Thyroid gland (tissue), 4 donors: ENCODE measurements around the gene PRM3. TPM values are rescaled to one million over a fixed set of nuclear protein-coding genes. Genes with fewer than 3 reads are reported as not detected.

Experiments
- DNase-seq, 2 donors: peaks; one replicate each; pipeline ENCODE4 v3.0.0-alpha.2; 2019
- H3K27ac ChIP-seq, 3 donors: fragments of 200-600 bp; sonication (generic); 1 replicate in 2 of 3; 2 replicates in 1 of 3; pipeline ENCODE4 v1.5.1; 2016 to 2019; ENCODE audit warnings: mild to moderate bottlenecking in 1 of 3, moderate library complexity in 1 of 3
- H3K27me3 ChIP-seq: fragments of 200-600 bp; sonication (generic); one replicate; pipeline ENCODE4 v1.5.1; 2019
- H3K36me3 ChIP-seq, 2 donors: fragments of 200-600 bp; sonication (generic); one replicate each; pipeline ENCODE4 v1.5.1; 2016 to 2019
- H3K4me1 ChIP-seq, 2 donors: fragments of 200-600 bp; sonication (generic); one replicate each; pipeline ENCODE4 v1.5.1; 2017 to 2019
- H3K4me3 ChIP-seq, 3 donors: fragments of 200-600 bp; sonication (generic); replicated peaks in 1 of 3; 1 replicate in 2 of 3; 2 replicates in 1 of 3; pipeline ENCODE4 v1.5.1; 2016; ENCODE audit warnings: mild to moderate bottlenecking in 1 of 3
- H3K9me3 ChIP-seq: fragments of 200-600 bp; sonication (generic); one replicate; pipeline ENCODE4 v1.5.1; 2017
- POLR2A ChIP-seq, 2 donors: fragments of 450-650 bp; IDR thresholded peaks; one replicate each; pipeline ENCODE4 v1.6.1; 2017; ENCODE audit warnings: antibody characterized with exemption in 2 of 2, mild to moderate bottlenecking in 2 of 2, moderate library complexity in 1 of 2
- WGBS, 2 donors: methylation state at CpG; one replicate each; pipeline ENCODE4 v1.1.5; 2017; 5-methylcytosine and 5-hydroxymethylcytosine counted together
- intact Hi-C: fragments of 100-400 bp; cut with DNase I; formaldehyde crosslinking; loops from one replicate; pipeline ENCODE4 v1.15.1; 2023
- total RNA-seq, 4 donors: library from RNA; depleted of rRNA; stranded (reverse); fragments of >200 nt; gene quantifications; one replicate each; pipeline ENCODE4 v1.2.3, GENCODE V29; 2016
- TF ChIP-seq, protein P1 (sequence below), 6 experiments: fragments of 200-600 bp in 3 of 6; fragments of 450-650 bp in 3 of 6; sonication (generic) in 3 of 6; IDR thresholded peaks; one replicate each; pipeline ENCODE4 v1.5.1; 2016 to 2019; ENCODE audit warnings: antibody characterized with exemption in 6 of 6, mild to moderate bottlenecking in 2 of 6, inconsistent platforms in 1 of 6, moderate library complexity in 1 of 6

The PRM3 gene
- total RNA-seq, 4 donors from 2014 or later = not detected

DNA sequence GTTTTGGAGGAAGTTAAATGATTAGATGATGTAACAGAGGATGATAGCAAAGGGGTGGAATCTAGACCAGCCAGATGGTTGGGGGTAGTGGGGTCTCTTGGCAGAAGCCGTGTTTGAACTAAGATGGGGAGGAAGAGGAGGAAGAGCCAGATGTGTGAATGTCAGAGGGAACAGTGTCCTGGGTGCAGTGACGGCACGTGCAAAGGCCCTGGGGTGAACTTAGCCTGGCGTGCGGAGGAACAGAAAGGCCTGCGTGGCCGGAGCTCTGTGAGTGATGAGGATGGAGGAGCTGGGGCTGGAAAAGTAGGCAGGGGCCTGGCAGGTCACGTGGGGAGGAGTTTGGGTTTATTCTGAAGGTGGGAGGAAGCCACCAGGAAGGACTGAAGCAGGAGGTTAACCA lies 45.4 kb upstream of the PRM3 start:
- Histone ChIP-seq H3K9me3 (no peaks in the 10 kb centered on the region), H3K4me3 (no peak overlapping the region), H3K36me3 (no peaks in the 10 kb centered on the region), H3K4me1 (peaks cover 4 to 18% of the 10 kb centered on the region in 2 donors), H3K27me3 (no peaks in the 10 kb centered on the region), H3K27ac (no peak overlapping the region)
- intact Hi-C loops = no loop called here
- 93 to 96% methylated on average over 8 of the region's 8 CpGs for WGBS, 2 donors
- no peak for TF ChIP-seq POLR2A (IDR thresholded peaks at IDR 0.05)
- TF ChIP-seq, protein P1, sequence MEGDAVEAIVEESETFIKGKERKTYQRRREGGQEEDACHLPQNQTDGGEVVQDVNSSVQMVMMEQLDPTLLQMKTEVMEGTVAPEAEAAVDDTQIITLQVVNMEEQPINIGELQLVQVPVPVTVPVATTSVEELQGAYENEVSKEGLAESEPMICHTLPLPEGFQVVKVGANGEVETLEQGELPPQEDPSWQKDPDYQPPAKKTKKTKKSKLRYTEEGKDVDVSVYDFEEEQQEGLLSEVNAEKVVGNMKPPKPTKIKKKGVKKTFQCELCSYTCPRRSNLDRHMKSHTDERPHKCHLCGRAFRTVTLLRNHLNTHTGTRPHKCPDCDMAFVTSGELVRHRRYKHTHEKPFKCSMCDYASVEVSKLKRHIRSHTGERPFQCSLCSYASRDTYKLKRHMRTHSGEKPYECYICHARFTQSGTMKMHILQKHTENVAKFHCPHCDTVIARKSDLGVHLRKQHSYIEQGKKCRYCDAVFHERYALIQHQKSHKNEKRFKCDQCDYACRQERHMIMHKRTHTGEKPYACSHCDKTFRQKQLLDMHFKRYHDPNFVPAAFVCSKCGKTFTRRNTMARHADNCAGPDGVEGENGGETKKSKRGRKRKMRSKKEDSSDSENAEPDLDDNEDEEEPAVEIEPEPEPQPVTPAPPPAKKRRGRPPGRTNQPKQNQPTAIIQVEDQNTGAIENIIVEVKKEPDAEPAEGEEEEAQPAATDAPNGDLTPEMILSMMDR (IDR thresholded peaks at IDR 0.05) = no peak
- no peak for DNase-seq

DNA sequence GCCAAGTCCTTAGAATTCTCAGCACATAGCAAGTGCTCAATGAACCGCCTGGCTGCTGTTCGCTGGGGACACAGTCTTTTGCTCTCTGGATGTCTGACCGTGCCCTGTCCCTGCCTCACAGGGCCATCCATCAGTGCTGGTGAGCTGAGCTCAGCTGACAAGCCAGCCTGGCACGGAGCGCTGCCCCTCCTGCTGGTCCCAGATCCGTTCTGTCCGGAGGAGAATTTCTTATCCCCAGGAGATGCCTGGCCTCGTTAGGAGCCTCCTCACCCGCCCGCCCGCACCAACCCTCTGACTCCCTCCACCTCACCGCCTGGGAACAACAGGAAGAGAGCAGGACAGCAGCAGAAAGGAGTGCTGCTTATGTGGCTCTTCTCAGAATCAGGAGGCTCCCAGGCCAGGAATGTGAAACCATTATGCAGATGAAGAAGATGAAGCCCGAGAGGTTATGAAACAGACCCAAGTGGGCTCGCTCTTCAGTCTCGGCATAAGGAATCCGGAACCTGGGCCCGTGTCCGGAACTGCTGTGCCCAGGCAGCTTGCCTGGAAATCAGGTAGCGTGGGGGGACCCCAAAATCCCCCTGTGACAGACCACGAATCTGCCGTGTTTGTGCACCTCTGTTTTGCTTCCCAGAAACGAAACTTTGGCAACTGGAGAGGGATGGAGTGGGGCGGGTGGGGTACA lies 43.0 kb upstream of the PRM3 start:
- Histone ChIP-seq H3K27ac (peak overlapping the region in 1 of 3 donors; percentile 58), H3K4me3 (no peak overlapping the region), H3K9me3 (no peaks in the 10 kb centered on the region), H3K36me3 (no peaks in the 10 kb centered on the region), H3K4me1 (peaks cover 8 to 35% of the 10 kb centered on the region in 2 donors), H3K27me3 (no peaks in the 10 kb centered on the region)
- TF ChIP-seq, protein P1 (IDR thresholded peaks at IDR 0.05) = no peak
- no peak for TF ChIP-seq POLR2A (IDR thresholded peaks at IDR 0.05)
- DNase-seq = peak; percentile 34 to 42
- 88% methylated on average over 11 to 19 of the region's 23 CpGs for WGBS, 2 donors
- intact Hi-C loops = no loop called here

DNA sequence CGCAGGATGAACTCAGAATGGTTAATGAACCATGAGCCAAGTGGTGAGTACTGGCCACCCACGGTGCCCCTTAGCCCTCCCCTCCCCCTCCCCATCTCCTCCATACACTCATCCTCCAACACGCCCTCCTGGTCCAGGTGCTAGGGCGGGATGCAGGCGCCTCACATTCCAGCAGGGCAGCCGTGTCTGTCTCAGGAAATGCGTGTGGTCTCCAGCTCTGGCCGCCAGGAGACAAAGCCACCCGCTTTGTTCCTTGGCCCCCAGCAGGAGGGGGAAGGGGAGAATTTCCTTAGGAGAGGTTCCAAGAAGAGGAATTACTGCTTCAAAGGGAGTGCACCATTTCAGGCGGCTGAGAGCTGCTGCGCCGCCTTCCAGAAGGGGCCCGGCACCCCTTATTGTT lies 42.1 kb upstream of the PRM3 start:
- TF ChIP-seq, protein P1 (IDR thresholded peaks at IDR 0.05) = peak in 5 of 6 experiments; percentile 23 to 57 (median 46)
- TF ChIP-seq POLR2A (IDR thresholded peaks at IDR 0.05) = no peak
- WGBS, 2 donors = 21 to 31% methylated on average over 2 to 13 of the region's 13 CpGs

DNA sequence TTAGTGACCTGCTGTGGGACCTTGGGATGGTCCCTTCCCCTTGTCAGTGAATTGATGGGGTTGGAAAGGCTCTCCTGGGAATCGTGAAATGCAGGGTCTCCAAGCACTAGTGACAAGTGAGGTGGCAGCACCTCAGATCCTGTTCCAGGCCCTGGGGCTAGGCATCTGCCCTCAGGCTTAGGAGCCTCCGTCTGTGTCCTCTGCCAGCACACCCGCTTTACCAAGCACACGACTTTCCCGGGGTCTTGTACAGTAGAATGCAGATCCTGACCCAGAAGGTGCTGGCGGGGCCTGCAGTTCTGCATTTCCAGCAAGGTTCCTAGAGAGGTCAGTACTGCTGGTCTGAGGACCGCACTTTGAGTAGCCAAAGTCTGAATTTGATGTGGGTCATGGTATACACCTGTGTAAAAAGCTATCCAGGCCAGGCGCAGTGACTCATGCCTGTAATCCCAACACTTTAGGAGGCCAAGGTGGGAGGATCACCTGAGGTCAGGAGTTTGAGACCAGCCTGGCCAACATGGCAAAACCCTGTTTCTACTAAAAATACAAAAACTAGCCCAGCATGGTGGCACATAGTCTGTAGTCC lies 41.0 kb upstream of the PRM3 start:
- DNase-seq = no peak
- no peaks in the 10 kb centered on the region for H3K9me3 ChIP-seq
- no peaks in the 10 kb centered on the region for H3K27me3 ChIP-seq
- WGBS, 2 donors = 89 to 92% methylated on average over 6 to 7 of the region's 8 CpGs
- no peak overlapping the region for H3K4me3 ChIP-seq
- TF ChIP-seq POLR2A (IDR thresholded peaks at IDR 0.05) = no peak
- TF ChIP-seq, protein P1 (IDR thresholded peaks at IDR 0.05) = no peak
- H3K36me3 ChIP-seq = no peaks in the 10 kb centered on the region
- peaks cover 15 to 49% of the 10 kb centered on the region in 2 donors for H3K4me1 ChIP-seq
- intact Hi-C loops = no loop called here
- peak overlapping the region in 1 of 3 donors; percentile 24 for H3K27ac ChIP-seq

More for the DNA sequence above, 42.1 kb upstream of the PRM3 start:
- DNase-seq = peak; percentile 86 to 89
- peak overlapping the region in 1 of 3 donors; percentile 58 for H3K27ac ChIP-seq
- H3K27me3 ChIP-seq = no peaks in the 10 kb centered on the region
- H3K4me3 ChIP-seq = no peak overlapping the region
- no peaks in the 10 kb centered on the region for H3K9me3 ChIP-seq
- intact Hi-C loops = no loop called here
- H3K4me1 ChIP-seq = peaks cover 8 to 39% of the 10 kb centered on the region in 2 donors
- no peaks in the 10 kb centered on the region for H3K36me3 ChIP-seq
